ENCODE measurements around the gene KCNQ1.

Gene KCNQ1

GRCh38 chr11:2732261-2732939, 287.6 kb downstream of the KCNQ1 start:
- no peak for ATAC-seq
- TF ChIP-seq POU6F1 (CRISPR knock-in tag; IDR thresholded peaks at IDR 0.05; ENCODE audit: borderline replicate concordance, low read depth) (no peak), ZFP30 (CRISPR knock-in tag; IDR thresholded peaks at IDR 0.05) (no peak), TCF4 (CRISPR knock-in tag; IDR thresholded peaks at IDR 0.05; ENCODE audit: borderline replicate concordance) (no peak), ESRRG (CRISPR knock-in tag; IDR thresholded peaks at IDR 0.05) (no peak), SNAI2 (CRISPR knock-in tag; IDR thresholded peaks at IDR 0.05) (no peak), CREB5 (CRISPR knock-in tag; IDR thresholded peaks at IDR 0.05; ENCODE audit: low read depth) (no peak), RARB (CRISPR knock-in tag; IDR thresholded peaks at IDR 0.05) (no peak), GLIS3 (CRISPR knock-in tag; IDR thresholded peaks at IDR 0.05) (no peak), PATZ1 (CRISPR knock-in tag; IDR thresholded peaks at IDR 0.05; ENCODE audit: borderline replicate concordance) (no peak)

GRCh38 chr11:2732940-2733628, 288.3 kb downstream of the KCNQ1 start:
- no peak for ATAC-seq
- no peak for TF ChIP-seq TOX (CRISPR knock-in tag; IDR thresholded peaks at IDR 0.05; ENCODE audit: borderline replicate concordance)
- TF ChIP-seq OSR1 (CRISPR knock-in tag; IDR thresholded peaks at IDR 0.05): no peak
- no peak for TF ChIP-seq TSHZ2 (CRISPR knock-in tag; IDR thresholded peaks at IDR 0.05)
- no peak for TF ChIP-seq ZFP30 (CRISPR knock-in tag; IDR thresholded peaks at IDR 0.05)
- no peak for TF ChIP-seq PPARA (CRISPR knock-in tag; IDR thresholded peaks at IDR 0.05; ENCODE audit: borderline replicate concordance)
- no peak for TF ChIP-seq CREB5 (CRISPR knock-in tag; IDR thresholded peaks at IDR 0.05; ENCODE audit: low read depth)
- TF ChIP-seq TCF4 (CRISPR knock-in tag; IDR thresholded peaks at IDR 0.05; ENCODE audit: borderline replicate concordance): no peak
- no peak for TF ChIP-seq ZNF70 (CRISPR knock-in tag; IDR thresholded peaks at IDR 0.05)
- no peak for TF ChIP-seq ZNF8 (CRISPR knock-in tag; IDR thresholded peaks at IDR 0.05)
- no peak for TF ChIP-seq ZNF565 (CRISPR knock-in tag; conservative IDR thresholded peaks at IDR 0.05; ENCODE audit: low read depth)

- TF ChIP-seq SNAI2 (CRISPR knock-in tag; IDR thresholded peaks at IDR 0.05) (no peak), ZNF70 (CRISPR knock-in tag; IDR thresholded peaks at IDR 0.05) (0 out of 2 replicates have a peak, but pooled peaks have one; percentile 40), PPARA (CRISPR knock-in tag; IDR thresholded peaks at IDR 0.05; ENCODE audit: borderline replicate concordance) (no peak), RARB (CRISPR knock-in tag; IDR thresholded peaks at IDR 0.05) (no peak), ZNF8 (CRISPR knock-in tag; IDR thresholded peaks at IDR 0.05) (no peak), ISL1 (CRISPR knock-in tag; IDR thresholded peaks at IDR 0.05) (no peak)
- no peak for ATAC-seq
These were observed 289.6 kb downstream of the KCNQ1 start for GRCh38 chr11:2734181-2735052.

Data from SK-N-SH treated with all-trans-retinoic acid at 6 μM for 48 hours (cell line).